Measurements from ENCODE around the gene RASA2. TPM values are rescaled to one million over a fixed set of nuclear protein-coding genes. Genes with fewer than 3 reads are reported as not detected.

Gene RASA2
- total and polyA plus RNA-seq, 10 of the 15 experiments (the other 5 are each of a cell fraction or from before 2014, with no cell fraction given), result 1.9 to 9.4 (median 7.2) TPM

DNA sequence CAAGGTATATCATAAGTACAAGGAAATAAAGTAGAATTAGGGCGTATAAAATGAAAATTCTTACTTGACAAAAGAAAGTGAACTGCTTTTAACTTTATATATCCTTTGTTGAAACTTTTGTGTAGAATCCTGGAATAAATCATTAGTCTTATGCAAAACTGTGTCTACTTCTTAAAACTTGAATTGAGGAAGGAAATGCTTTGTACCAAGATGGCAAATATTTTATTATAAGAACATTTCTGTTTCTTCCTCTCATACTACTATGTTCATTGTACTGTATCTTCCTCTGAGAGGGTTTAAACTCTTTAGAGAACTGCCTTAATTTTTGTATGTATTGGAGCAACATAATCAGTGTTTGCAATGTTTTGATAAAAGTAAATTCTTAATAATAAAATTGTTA lies 42.0 kb downstream of the RASA2 start:
- no peaks in the 10 kb centered on the region for H3K4me1 ChIP-seq (ENCODE audit: control insufficient read depth, insufficient read depth, low read length)
- BruUV-seq (replicated peaks), result no TSS peak

DNA sequence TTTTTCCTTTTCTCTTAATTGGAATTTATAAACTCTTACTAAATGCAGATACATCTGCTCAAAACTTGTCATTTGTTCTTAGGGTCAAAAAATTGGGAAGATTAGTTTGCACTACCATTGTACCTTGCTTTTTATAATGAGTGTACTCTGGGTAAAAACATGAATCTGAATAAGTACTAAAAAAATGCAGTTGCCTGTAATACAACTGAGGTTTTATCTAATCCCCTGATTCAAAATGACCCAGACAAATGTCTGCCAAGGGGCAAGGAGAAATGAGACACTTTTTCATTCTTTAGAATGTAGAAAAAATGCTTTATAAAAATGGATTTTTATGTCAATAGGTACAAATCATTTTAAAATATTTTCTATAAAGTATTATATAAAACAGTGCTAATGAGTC lies 42.4 kb downstream of the RASA2 start:
- Histone ChIP-seq H3K9ac (ENCODE audit: control insufficient read depth, insufficient read depth, low read length) (no peak overlapping the region), H2AFZ (ENCODE audit: control insufficient read depth, low read depth, low read length) (no peak overlapping the region), H4K20me1 (ENCODE audit: control insufficient read depth, insufficient read depth) (no peaks in the 10 kb centered on the region), H3K79me2 (ENCODE audit: control insufficient read depth, insufficient read depth, low read length) (no peaks in the 10 kb centered on the region), H3K4me2 (ENCODE audit: control insufficient read depth, insufficient read depth) (no peak overlapping the region), H3K9me3 (replicated peaks; ENCODE audit: control insufficient read depth, insufficient read depth, low read length) (no peaks in the 10 kb centered on the region), H3K27ac (ENCODE audit: control insufficient read depth, insufficient read depth) (no peak overlapping the region), H3K4me1 (ENCODE audit: control insufficient read depth, insufficient read depth, low read length) (no peaks in the 10 kb centered on the region), H3K27me3 (replicated peaks in 1 of 2; ENCODE audit: control insufficient read depth in 2 of 2, insufficient read depth in 2 of 2, low read length in 1 of 2) (no peaks in the 10 kb centered on the region), H3K36me3 (ENCODE audit: control insufficient read depth in 2 of 2, insufficient read depth in 2 of 2, low read length in 1 of 2) (0 out of 4 replicates have a peak, but pooled peaks cover 0 to 2% of the 10 kb centered on the region in 2 experiments), H3K4me3 (no peak overlapping the region)
- in situ Hi-C loops (cut with MboI) (no loop called here), intact Hi-C loops (cut with micrococcal nuclease; ENCODE audit: unreplicated experiment) (no loop called here)
- ATAC-seq, result no peak
- FAIRE-seq, result no peak
- ChIA-PET SMC1A (ENCODE audit: uncharacterized antibody, unreplicated experiment) (no interaction called here), RAD21 (ENCODE audit: unreplicated experiment) (no interaction called here), CTCF (no interaction called here), POLR2A (no interaction called here)
- BruUV-seq (replicated peaks), result no TSS peak
- DNase-seq (ENCODE audit: low read depth, low spot score), result no peak
- no peak for TF ChIP-seq EED (IDR thresholded peaks at IDR 0.05; ENCODE audit: low read depth)
- no peak for TF ChIP-seq BCL11A (IDR thresholded peaks at IDR 0.05; ENCODE audit: low read depth, low read length)
- no peak for TF ChIP-seq NRF1 (conservative IDR thresholded peaks at IDR 0.05; ENCODE audit: low read depth, low read length)
- TF ChIP-seq, protein P1, sequence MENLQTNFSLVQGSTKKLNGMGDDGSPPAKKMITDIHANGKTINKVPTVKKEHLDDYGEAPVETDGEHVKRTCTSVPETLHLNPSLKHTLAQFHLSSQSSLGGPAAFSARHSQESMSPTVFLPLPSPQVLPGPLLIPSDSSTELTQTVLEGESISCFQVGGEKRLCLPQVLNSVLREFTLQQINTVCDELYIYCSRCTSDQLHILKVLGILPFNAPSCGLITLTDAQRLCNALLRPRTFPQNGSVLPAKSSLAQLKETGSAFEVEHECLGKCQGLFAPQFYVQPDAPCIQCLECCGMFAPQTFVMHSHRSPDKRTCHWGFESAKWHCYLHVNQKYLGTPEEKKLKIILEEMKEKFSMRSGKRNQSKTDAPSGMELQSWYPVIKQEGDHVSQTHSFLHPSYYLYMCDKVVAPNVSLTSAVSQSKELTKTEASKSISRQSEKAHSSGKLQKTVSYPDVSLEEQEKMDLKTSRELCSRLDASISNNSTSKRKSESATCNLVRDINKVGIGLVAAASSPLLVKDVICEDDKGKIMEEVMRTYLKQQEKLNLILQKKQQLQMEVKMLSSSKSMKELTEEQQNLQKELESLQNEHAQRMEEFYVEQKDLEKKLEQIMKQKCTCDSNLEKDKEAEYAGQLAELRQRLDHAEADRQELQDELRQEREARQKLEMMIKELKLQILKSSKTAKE (IDR thresholded peaks at IDR 0.05; ENCODE audit: low read depth, poor library complexity, severe bottlenecking), result no peak
- TF ChIP-seq MXI1 (IDR thresholded peaks at IDR 0.05; ENCODE audit: low read depth, low read length), result no peak
- no peak for TF ChIP-seq SIN3A (IDR thresholded peaks at IDR 0.05; ENCODE audit: low read depth, low read length)
- TF ChIP-seq, protein P2, sequence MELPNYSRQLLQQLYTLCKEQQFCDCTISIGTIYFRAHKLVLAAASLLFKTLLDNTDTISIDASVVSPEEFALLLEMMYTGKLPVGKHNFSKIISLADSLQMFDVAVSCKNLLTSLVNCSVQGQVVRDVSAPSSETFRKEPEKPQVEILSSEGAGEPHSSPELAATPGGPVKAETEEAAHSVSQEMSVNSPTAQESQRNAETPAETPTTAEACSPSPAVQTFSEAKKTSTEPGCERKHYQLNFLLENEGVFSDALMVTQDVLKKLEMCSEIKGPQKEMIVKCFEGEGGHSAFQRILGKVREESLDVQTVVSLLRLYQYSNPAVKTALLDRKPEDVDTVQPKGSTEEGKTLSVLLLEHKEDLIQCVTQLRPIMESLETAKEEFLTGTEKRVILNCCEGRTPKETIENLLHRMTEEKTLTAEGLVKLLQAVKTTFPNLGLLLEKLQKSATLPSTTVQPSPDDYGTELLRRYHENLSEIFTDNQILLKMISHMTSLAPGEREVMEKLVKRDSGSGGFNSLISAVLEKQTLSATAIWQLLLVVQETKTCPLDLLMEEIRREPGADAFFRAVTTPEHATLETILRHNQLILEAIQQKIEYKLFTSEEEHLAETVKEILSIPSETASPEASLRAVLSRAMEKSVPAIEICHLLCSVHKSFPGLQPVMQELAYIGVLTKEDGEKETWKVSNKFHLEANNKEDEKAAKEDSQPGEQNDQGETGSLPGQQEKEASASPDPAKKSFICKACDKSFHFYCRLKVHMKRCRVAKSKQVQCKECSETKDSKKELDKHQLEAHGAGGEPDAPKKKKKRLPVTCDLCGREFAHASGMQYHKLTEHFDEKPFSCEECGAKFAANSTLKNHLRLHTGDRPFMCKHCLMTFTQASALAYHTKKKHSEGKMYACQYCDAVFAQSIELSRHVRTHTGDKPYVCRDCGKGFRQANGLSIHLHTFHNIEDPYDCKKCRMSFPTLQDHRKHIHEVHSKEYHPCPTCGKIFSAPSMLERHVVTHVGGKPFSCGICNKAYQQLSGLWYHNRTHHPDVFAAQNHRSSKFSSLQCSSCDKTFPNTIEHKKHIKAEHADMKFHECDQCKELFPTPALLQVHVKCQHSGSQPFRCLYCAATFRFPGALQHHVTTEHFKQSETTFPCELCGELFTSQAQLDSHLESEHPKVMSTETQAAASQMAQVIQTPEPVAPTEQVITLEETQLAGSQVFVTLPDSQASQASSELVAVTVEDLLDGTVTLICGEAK (IDR thresholded peaks at IDR 0.05; ENCODE audit: borderline replicate concordance), result no peak
- no peak for TF ChIP-seq SUPT20H (IDR thresholded peaks at IDR 0.05; ENCODE audit: borderline replicate concordance, control insufficient read depth, low read depth, low read length)
- TF ChIP-seq NFYB (IDR thresholded peaks at IDR 0.05; ENCODE audit: insufficient read depth, low read depth, low read length), result no peak
- no peak for TF ChIP-seq ATF7 (IDR thresholded peaks at IDR 0.05; ENCODE audit: low read depth)
- TF ChIP-seq CHD4 (IDR thresholded peaks at IDR 0.05), result no peak
- TF ChIP-seq PAX8 (IDR thresholded peaks at IDR 0.05), result no peak

More for the DNA sequence above, 42.0 kb downstream of the RASA2 start:
- no peak overlapping the region for H3K4me3 ChIP-seq
- ATAC-seq (no peak), FAIRE-seq (no peak), DNase-seq (ENCODE audit: low read depth, low spot score) (no peak)
- SMC1A ChIA-PET (ENCODE audit: uncharacterized antibody, unreplicated experiment), result no interaction called here
- in situ Hi-C loops (cut with MboI) (no loop called here), intact Hi-C loops (cut with micrococcal nuclease; ENCODE audit: unreplicated experiment) (no loop called here)
- no peak overlapping the region for H3K9ac ChIP-seq (ENCODE audit: control insufficient read depth, insufficient read depth, low read length)
- H3K79me2 ChIP-seq (ENCODE audit: control insufficient read depth, insufficient read depth, low read length), result no peaks in the 10 kb centered on the region
- H4K20me1 ChIP-seq (ENCODE audit: control insufficient read depth, insufficient read depth), result no peaks in the 10 kb centered on the region
- 0 out of 4 replicates have a peak, but pooled peaks cover 0 to 2% of the 10 kb centered on the region in 2 experiments for H3K36me3 ChIP-seq (ENCODE audit: control insufficient read depth in 2 of 2, insufficient read depth in 2 of 2, low read length in 1 of 2)
- no peaks in the 10 kb centered on the region for H3K27me3 ChIP-seq (replicated peaks in 1 of 2; ENCODE audit: control insufficient read depth in 2 of 2, insufficient read depth in 2 of 2, low read length in 1 of 2)
- RAD21 ChIA-PET (ENCODE audit: unreplicated experiment), result no interaction called here
- WGBS (ENCODE audit: insufficient coverage, insufficient replicate concordance, low lambda C conversion rate, missing lambda C conversion rate), result 82% methylated on average over 1 of the region's 1 CpG
- POLR2A ChIA-PET, result no interaction called here
- no peak overlapping the region for H3K4me2 ChIP-seq (ENCODE audit: control insufficient read depth, insufficient read depth)
- no peaks in the 10 kb centered on the region for H3K9me3 ChIP-seq (replicated peaks; ENCODE audit: control insufficient read depth, insufficient read depth, low read length)
- CTCF ChIA-PET, result no interaction called here
- no peak for TF ChIP-seq NFIC (IDR thresholded peaks at IDR 0.05; ENCODE audit: low read depth, low read length)
- TF ChIP-seq EP300 (IDR thresholded peaks at IDR 0.05; ENCODE audit: borderline replicate concordance in 1 of 2, control insufficient read depth in 1 of 2, low read depth in 2 of 2, low read length in 2 of 2), result no peak
- no peak for TF ChIP-seq BCL11A (IDR thresholded peaks at IDR 0.05; ENCODE audit: low read depth, low read length)
- no peak for TF ChIP-seq KAT2A (conservative IDR thresholded peaks at IDR 0.05; ENCODE audit: control insufficient read depth, low read depth, low read length)
- H2AFZ ChIP-seq (ENCODE audit: control insufficient read depth, low read depth, low read length), result no peak overlapping the region
- H3K27ac ChIP-seq (ENCODE audit: control insufficient read depth, insufficient read depth), result no peak overlapping the region

Data from GM12878 (cell line).